ENCODE data around the gene RFX7. TPM values are rescaled to one million over a fixed set of nuclear protein-coding genes. Genes with fewer than 3 reads are reported as not detected.

The RFX7 gene
- total and polyA plus RNA-seq, 2 of the 8 experiments (the other 6 are each of a cell fraction or from before 2014, with no cell fraction given) = 10.4 to 40.9 TPM

DNA sequence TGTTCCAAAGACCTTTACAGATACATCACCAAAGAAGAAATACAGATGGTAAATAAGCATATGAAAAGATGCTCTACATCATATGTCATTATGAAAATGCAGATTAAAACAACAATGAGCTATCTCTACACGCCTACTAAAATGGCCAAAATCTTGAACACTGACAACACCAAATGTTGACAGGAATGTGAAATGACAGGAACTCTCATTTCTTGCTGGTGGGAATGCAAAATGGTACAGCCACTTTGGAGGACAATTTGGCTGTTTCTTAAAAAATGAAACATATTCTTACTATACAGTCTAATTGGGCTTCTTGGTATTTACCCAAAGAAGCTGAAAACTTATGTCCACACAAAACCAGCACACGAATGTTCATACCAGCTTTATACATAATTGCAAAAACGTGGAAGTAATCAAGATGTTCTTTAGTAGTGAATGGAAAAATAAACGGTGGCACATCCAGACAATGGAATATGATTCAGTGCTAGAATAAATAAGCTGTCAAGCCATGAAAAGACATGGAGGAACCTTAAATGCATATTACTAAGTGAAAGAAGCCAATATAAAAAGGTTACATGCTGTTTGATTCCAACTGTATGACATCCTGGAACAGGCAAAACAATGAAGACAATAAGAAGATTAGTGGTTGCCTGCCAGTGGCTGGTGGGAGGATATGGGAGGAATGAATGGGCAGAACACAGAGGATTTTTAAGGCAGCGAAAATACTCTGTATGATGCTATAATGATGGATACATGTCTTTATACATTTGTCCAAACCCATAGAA, 169.0 kb downstream of the RFX7 start (continued):
- no peak for TF ChIP-seq BCL11A (IDR thresholded peaks at IDR 0.05; ENCODE audit: low read depth in 2 of 2, low read length in 2 of 2)

Measured in H1 (cell line).